Trophoblast cell (in vitro differentiated cells and primary cell): ENCODE results near the gene SRRM2.

Experiments
- DNase-seq, 2 donors: peaks; one replicate each; pipeline ENCODE4 v3.0.0-alpha.2; 2016
- H2AFZ ChIP-seq: 2 replicates; pipeline ENCODE4 v1.6.1; 2013; ENCODE audit warnings: low read length, moderate library complexity, mild to moderate bottlenecking; ENCODE audit not compliant: insufficient read depth, poor library complexity
- H2AK5ac ChIP-seq: 2 replicates; pipeline ENCODE4 v1.6.1; 2013; ENCODE audit warnings: mild to moderate bottlenecking, low read length
- H2BK120ac ChIP-seq: 2 replicates; pipeline ENCODE4 v1.6.1; 2013; ENCODE audit warnings: low read length, mild to moderate bottlenecking, moderate library complexity; ENCODE audit not compliant: insufficient read depth, poor library complexity
- H2BK12ac ChIP-seq: 2 replicates; pipeline ENCODE4 v1.6.1; 2013; ENCODE audit warnings: mild to moderate bottlenecking, low read length, moderate library complexity
- H2BK5ac ChIP-seq: 2 replicates; pipeline ENCODE4 v1.6.1; 2013; ENCODE audit warnings: low read length, low read depth, moderate library complexity, mild to moderate bottlenecking; ENCODE audit not compliant: poor library complexity
- H3K14ac ChIP-seq: 2 replicates; pipeline ENCODE4 v1.6.1; 2013; ENCODE audit warnings: mild to moderate bottlenecking, low read length
- H3K18ac ChIP-seq: 2 replicates; pipeline ENCODE4 v1.6.1; 2013; ENCODE audit warnings: mild to moderate bottlenecking, low read length
- H3K23ac ChIP-seq: 2 replicates; pipeline ENCODE4 v1.6.1; 2013; ENCODE audit warnings: low read length
- H3K27ac ChIP-seq: 2 replicates; pipeline ENCODE4 v1.5.1; 2013; ENCODE audit warnings: low read depth, mild to moderate bottlenecking, inconsistent platforms, low read length, moderate library complexity
- H3K27me3 ChIP-seq: 2 replicates; pipeline ENCODE4 v1.6.1; 2013; ENCODE audit warnings: inconsistent platforms, mild to moderate bottlenecking, low read length, moderate library complexity; ENCODE audit not compliant: insufficient read depth
- H3K36me3 ChIP-seq, 2 experiments: 1 replicate in 1 of 2; 2 replicates in 1 of 2; pipeline ENCODE4 v1.6.1; 2013; ENCODE audit warnings: low read length in 2 of 2, mild to moderate bottlenecking in 2 of 2, moderate library complexity in 1 of 2; ENCODE audit not compliant: insufficient read depth in 2 of 2, control insufficient read depth in 1 of 2
- H3K4ac ChIP-seq: 2 replicates; pipeline ENCODE4 v1.6.1; 2013; ENCODE audit warnings: low read depth, mild to moderate bottlenecking, low read length, moderate library complexity
- H3K4me1 ChIP-seq, 2 experiments: 1 replicate in 1 of 2; 2 replicates in 1 of 2; pipeline ENCODE4 v1.6.1; 2013; ENCODE audit warnings: low read length in 2 of 2, mild to moderate bottlenecking in 2 of 2, moderate library complexity in 1 of 2; ENCODE audit not compliant: insufficient read depth in 2 of 2, control insufficient read depth in 1 of 2
- H3K4me2 ChIP-seq: 2 replicates; pipeline ENCODE4 v1.6.1; 2013; ENCODE audit warnings: inconsistent platforms, mild to moderate bottlenecking, low read length, moderate library complexity
- H3K4me3 ChIP-seq: 2 replicates; pipeline ENCODE4 v1.5.1; 2013; ENCODE audit warnings: mild to moderate bottlenecking, low read depth, low read length, inconsistent platforms
- H3K79me1 ChIP-seq: one replicate; pipeline ENCODE4 v1.6.1; 2013; ENCODE audit warnings: low read length
- H3K79me2 ChIP-seq: 2 replicates; pipeline ENCODE4 v1.6.1; 2013; ENCODE audit warnings: low read length, mild to moderate bottlenecking; ENCODE audit not compliant: control insufficient read depth, insufficient read depth, poor library complexity
- H3K9ac ChIP-seq: 2 replicates; pipeline ENCODE4 v1.6.1; 2013; ENCODE audit warnings: mild to moderate bottlenecking, low read length
- H3K9me3 ChIP-seq: 2 replicates; pipeline ENCODE4 v1.6.1; 2013; ENCODE audit warnings: low read depth, mild to moderate bottlenecking, control low read depth, inconsistent platforms, low read length; ENCODE audit not compliant: insufficient read depth
- H4K12ac ChIP-seq: 2 replicates; pipeline ENCODE4 v1.6.1; 2013; ENCODE audit warnings: low read depth, mild to moderate bottlenecking, low read length, moderate library complexity
- H4K8ac ChIP-seq: 2 replicates; pipeline ENCODE4 v1.6.1; 2013; ENCODE audit warnings: low read depth, mild to moderate bottlenecking, low read length, moderate library complexity
- H4K91ac ChIP-seq: one replicate; pipeline ENCODE4 v1.6.1; 2013; ENCODE audit warnings: low read depth, mild to moderate bottlenecking, low read length, moderate library complexity
- WGBS: extraction: QIAGEN DNeasy Blood & Tissue Kit; methylation state at CpG from one replicate; pipeline ENCODE4 v1.1.7; 2013; ENCODE audit warnings: missing lambda C conversion rate; ENCODE audit not compliant: insufficient read length, insufficient coverage; ENCODE audit errors: extremely low coverage; 5-methylcytosine and 5-hydroxymethylcytosine counted together

The SRRM2 gene

GRCh38 chr16:2777231-2777902 is 24.9 kb downstream of the SRRM2 start, which contains the start of gene ELOB:
Gene ELOB (minus strand): TSS chr16:2777280. CDS start chr16:2777239, 41 bp downstream.
- Histone ChIP-seq H4K91ac (peak within 1 kb of the TSS; percentile 99), H3K36me3 (peaks cover 24 to 27% of the 10 kb centered on the region in 2 experiments), H3K4me3 (peak within 1 kb of the TSS; percentile 94), H3K79me2 (peaks cover 14% of the 10 kb centered on the region), H3K9ac (peak within 1 kb of the TSS; percentile 100), H2BK12ac (no peak within 1 kb of the TSS), H3K18ac (peak within 1 kb of the TSS; percentile 96), H3K4me2 (peak within 1 kb of the TSS; percentile 82), H3K27ac (peak within 1 kb of the TSS; percentile 87), H3K9me3 (peaks cover 2% of the 10 kb centered on the region), H4K12ac (peak within 1 kb of the TSS; percentile 96), H4K8ac (peak within 1 kb of the TSS; percentile 96), H3K4ac (peak within 1 kb of the TSS; percentile 94), H3K14ac (peak within 1 kb of the TSS; percentile 96), H2AK5ac (peak within 1 kb of the TSS; percentile 96), H3K79me1 (peaks cover 12% of the 10 kb centered on the region), H3K27me3 (no peaks in the 10 kb centered on the region), H3K4me1 (peaks cover 0 to 17% of the 10 kb centered on the region in 2 experiments), H3K23ac (no peak within 1 kb of the TSS), H2BK5ac (peak within 1 kb of the TSS; percentile 92), H2AFZ (peak within 1 kb of the TSS; percentile 96), H2BK120ac (peak within 1 kb of the TSS; percentile 92)
- peak; percentile 88 for DNase-seq
- WGBS = no CpG with 5 or more reads among the region's 70 CpGs

- Histone ChIP-seq H3K9me3 (no peaks in the 10 kb centered on the region), H3K79me1 (peaks cover 12% of the 10 kb centered on the region), H3K4ac (peak overlapping the region; percentile 94), H2AK5ac (peak overlapping the region; percentile 96), H3K79me2 (peaks cover 14% of the 10 kb centered on the region), H3K14ac (peak overlapping the region; percentile 96), H4K8ac (peak overlapping the region; percentile 96), H3K4me3 (peak overlapping the region; percentile 92), H2BK120ac (peak overlapping the region; percentile 92), H3K27ac (peak overlapping the region; percentile 87), H2BK12ac (no peak overlapping the region), H3K18ac (peak overlapping the region; percentile 96), H3K27me3 (no peaks in the 10 kb centered on the region), H3K4me2 (peak overlapping the region; percentile 82), H3K23ac (no peak overlapping the region), H4K12ac (peak overlapping the region; percentile 96), H2BK5ac (peak overlapping the region; percentile 92), H3K9ac (peak overlapping the region; percentile 100), H4K91ac (peak overlapping the region; percentile 99), H2AFZ (peak overlapping the region; percentile 96), H3K36me3 (peaks cover 19 to 21% of the 10 kb centered on the region in 2 experiments), H3K4me1 (peaks cover 0 to 17% of the 10 kb centered on the region in 2 experiments)
- DNase-seq = peak; percentile 53 to 63
- no CpG with 5 or more reads among the region's 27 CpGs for WGBS
These were observed 25.6 kb downstream of the SRRM2 start for GRCh38 chr16:2777903-2778629.

DNA sequence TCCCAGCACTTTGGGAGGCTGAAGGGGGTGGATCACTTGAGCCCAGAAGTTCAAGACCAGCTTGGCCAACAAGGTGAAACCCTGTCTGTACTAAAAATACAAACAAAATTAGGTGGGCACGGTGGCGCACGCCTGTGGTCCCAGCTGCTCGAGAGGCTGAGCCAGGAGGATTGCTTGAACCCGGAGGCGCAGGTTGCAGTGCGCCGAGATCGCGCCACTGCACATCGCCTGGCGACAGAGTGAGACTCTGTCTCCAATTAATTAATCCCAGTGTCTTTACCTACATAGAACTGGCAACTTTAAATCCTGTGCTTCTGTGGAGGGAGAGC is 26.2 kb downstream of the SRRM2 start:
- no peak overlapping the region for H3K4ac ChIP-seq
- no peak overlapping the region for H3K23ac ChIP-seq
- H3K79me2 ChIP-seq = peaks cover 14% of the 10 kb centered on the region
- peak overlapping the region; percentile 82 for H3K4me2 ChIP-seq
- H3K14ac ChIP-seq = no peak overlapping the region
- no peak overlapping the region for H2BK120ac ChIP-seq
- no CpG with 5 or more reads among the region's 12 CpGs for WGBS
- no peaks in the 10 kb centered on the region for H3K27me3 ChIP-seq
- no peak overlapping the region for H3K4me3 ChIP-seq
- no peak overlapping the region for H2BK12ac ChIP-seq
- no peak overlapping the region for H4K91ac ChIP-seq
- H3K18ac ChIP-seq = no peak overlapping the region
- no peak overlapping the region for H3K9ac ChIP-seq
- H3K79me1 ChIP-seq = peaks cover 12% of the 10 kb centered on the region
- no peak overlapping the region for H4K8ac ChIP-seq
- DNase-seq = no peak
- H3K27ac ChIP-seq = peak overlapping the region; percentile 24
- no peaks in the 10 kb centered on the region for H3K9me3 ChIP-seq
- H2AK5ac ChIP-seq = no peak overlapping the region
- H3K4me1 ChIP-seq = peaks cover 0 to 17% of the 10 kb centered on the region in 2 experiments
- H3K36me3 ChIP-seq = peaks cover 14 to 16% of the 10 kb centered on the region in 2 experiments
- no peak overlapping the region for H2BK5ac ChIP-seq
- H2AFZ ChIP-seq = no peak overlapping the region
- no peak overlapping the region for H4K12ac ChIP-seq

DNA sequence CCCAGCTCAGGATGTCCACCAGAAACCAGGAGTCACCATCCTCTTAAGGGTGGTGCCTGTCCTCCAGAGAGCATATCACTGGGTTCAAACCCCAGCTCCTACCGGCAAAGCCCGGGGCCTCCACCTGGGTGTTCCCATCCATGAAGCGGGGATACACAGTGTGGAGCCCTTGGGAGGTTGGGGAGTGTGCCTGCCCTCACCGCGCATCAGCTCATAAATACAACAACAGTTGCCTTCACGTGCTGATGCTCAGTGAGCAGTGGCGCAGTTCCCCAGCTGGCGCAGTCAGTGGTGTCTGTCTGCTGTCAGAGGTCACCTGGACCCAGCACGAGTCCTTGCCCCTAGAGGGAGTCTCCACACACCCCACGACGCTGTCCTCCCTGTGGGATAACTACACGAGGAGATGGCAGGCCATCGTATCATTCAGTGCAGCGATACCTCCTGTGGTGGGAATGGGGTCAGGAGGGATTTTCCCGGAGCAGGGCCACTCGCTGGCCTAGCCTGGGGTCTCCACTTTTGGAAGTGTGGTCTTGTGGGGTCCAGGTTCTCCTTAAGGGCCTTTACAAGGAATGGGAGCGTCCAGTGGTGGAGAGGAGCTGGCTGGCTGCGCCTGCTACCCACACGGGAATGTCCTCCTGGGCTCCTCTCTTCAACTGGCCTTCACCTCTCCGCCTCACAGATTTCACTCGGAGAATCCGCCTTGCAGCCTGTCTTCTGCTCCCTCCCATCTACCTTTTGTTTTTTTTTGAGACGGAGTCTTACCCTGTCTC is 26.9 kb downstream of the SRRM2 start:
- no peak for DNase-seq
- Histone ChIP-seq H3K23ac (no peak overlapping the region), H3K14ac (no peak overlapping the region), H3K4ac (no peak overlapping the region), H2BK120ac (no peak overlapping the region), H3K9ac (no peak overlapping the region), H4K8ac (no peak overlapping the region), H2AFZ (no peak overlapping the region), H2AK5ac (no peak overlapping the region), H4K12ac (no peak overlapping the region), H3K27me3 (no peaks in the 10 kb centered on the region), H4K91ac (no peak overlapping the region), H3K9me3 (no peaks in the 10 kb centered on the region), H3K18ac (no peak overlapping the region), H3K79me2 (peaks cover 14% of the 10 kb centered on the region), H2BK5ac (no peak overlapping the region), H3K4me3 (no peak overlapping the region), H3K4me2 (no peak overlapping the region), H2BK12ac (no peak overlapping the region), H3K27ac (no peak overlapping the region), H3K4me1 (peaks cover 0 to 17% of the 10 kb centered on the region in 2 experiments), H3K79me1 (peaks cover 12% of the 10 kb centered on the region), H3K36me3 (peaks cover 8 to 10% of the 10 kb centered on the region in 2 experiments)
- WGBS = no CpG with 5 or more reads among the region's 23 CpGs
